H1 (cell line): ENCODE results near the gene SAMD15. TPM values are rescaled to one million over a fixed set of nuclear protein-coding genes. Genes with fewer than 3 reads are reported as not detected.

Source experiments
- CTCF ChIA-PET: fragments of 300-600 bp; sonication (Branson Sonifier 250); formaldehyde crosslinking; loops from one replicate; lab custom pipeline; 2021; ENCODE audit not compliant: partially characterized antibody; lab: Charles Lee
- POLR2A ChIA-PET: fragments of 300-600 bp; sonication (Branson Sonifier 250); formaldehyde crosslinking; loops from one replicate; lab custom pipeline; 2021; ENCODE audit warnings: inconsistent platforms; ENCODE audit not compliant: partially characterized antibody; lab: Charles Lee
- DNase-seq, 2 experiments: peaks; one replicate each; pipeline versions ENCODE4 v3.0.0 to v3.0.0-alpha.2; 2010 to 2022; ENCODE audit warnings: low spot score in 2 of 2, low read depth in 1 of 2, mixed read lengths in 1 of 2
- FAIRE-seq: peaks from 2 replicates; lab custom pipeline; 2011; peaks lifted over from hg19 to GRCh38; lab: Jason Lieb, UNC
- H2AFZ ChIP-seq: 2 replicates; pipeline ENCODE4 v1.8.1; 2012; ENCODE audit warnings: low read length, inconsistent platforms
- H2AK5ac ChIP-seq: 2 replicates; pipeline ENCODE4 v1.6.1; 2013; ENCODE audit warnings: low read depth, low read length
- H2BK120ac ChIP-seq: replicated peaks from 2 replicates; pipeline ENCODE3; 2013; ENCODE audit warnings: low read depth, low read length, inconsistent platforms
- H2BK12ac ChIP-seq: 2 replicates; pipeline ENCODE4 v1.6.1; 2013; ENCODE audit warnings: low read depth, low read length
- H2BK15ac ChIP-seq: 2 replicates; pipeline ENCODE4 v1.6.1; 2013; ENCODE audit warnings: low read length
- H2BK20ac ChIP-seq: 2 replicates; pipeline ENCODE4 v1.6.1; 2013; ENCODE audit warnings: low read length
- H2BK5ac ChIP-seq: 2 replicates; pipeline ENCODE4 v1.6.1; 2013; ENCODE audit warnings: low read depth, low read length
- H3K14ac ChIP-seq: 2 replicates; pipeline ENCODE4 v1.6.1; 2013; ENCODE audit warnings: inconsistent platforms; ENCODE audit not compliant: insufficient read length
- H3K18ac ChIP-seq: 2 replicates; pipeline ENCODE4 v1.6.1; 2013; ENCODE audit warnings: low read length; ENCODE audit errors: extremely low read depth
- H3K23ac ChIP-seq: 2 replicates; pipeline ENCODE4 v1.6.1; 2013; ENCODE audit warnings: inconsistent platforms; ENCODE audit not compliant: insufficient read length
- H3K23me2 ChIP-seq: 2 replicates; pipeline ENCODE4 v1.6.1; 2013; ENCODE audit warnings: low read depth, low read length
- H3K27ac ChIP-seq: 2 replicates; pipeline ENCODE4 v1.6.1; 2011; ENCODE audit warnings: low read depth, low read length, inconsistent platforms
- H3K27me3 ChIP-seq, 4 experiments: replicated peaks in 1 of 4; 1 replicate in 1 of 4; 2 replicates in 3 of 4; pipeline versions ENCODE4 v1.6.1 to v1.8.1; 2011 to 2013; ENCODE audit warnings: low read length in 3 of 4, mild to moderate bottlenecking in 3 of 4, inconsistent platforms in 2 of 4, mixed read lengths in 2 of 4, moderate library complexity in 1 of 4; ENCODE audit not compliant: control insufficient read depth in 3 of 4, insufficient read depth in 3 of 4; ENCODE audit errors: extremely low read depth in 1 of 4
- H3K36me3 ChIP-seq, 4 experiments: 2 replicates each; pipeline versions ENCODE4 v1.6.1 to v1.8.1; 2011 to 2013; ENCODE audit warnings: mild to moderate bottlenecking in 4 of 4, low read length in 3 of 4, moderate library complexity in 2 of 4, control low read depth in 1 of 4, inconsistent platforms in 1 of 4; ENCODE audit not compliant: insufficient read depth in 4 of 4, control insufficient read depth in 2 of 4
- H3K4ac ChIP-seq: replicated peaks from 2 replicates; pipeline ENCODE3; 2013; ENCODE audit warnings: low read length, low read depth, mixed read lengths, inconsistent platforms; ENCODE audit not compliant: insufficient read length
- H3K4me1 ChIP-seq, 4 experiments: replicated peaks in 1 of 4; 1 replicate in 1 of 4; 2 replicates in 3 of 4; pipeline versions ENCODE4 v1.6.1 to v1.8.1; 2011 to 2013; ENCODE audit warnings: low read length in 3 of 4, inconsistent platforms in 2 of 4, mixed read lengths in 1 of 4; ENCODE audit not compliant: insufficient read depth in 4 of 4, control insufficient read depth in 3 of 4
- H3K4me2 ChIP-seq, 2 experiments: 2 replicates each; pipeline versions ENCODE4 v1.6.1 to v1.8.1; 2011 to 2013; ENCODE audit warnings: low read depth in 2 of 2, low read length in 2 of 2, control low read depth in 1 of 2, inconsistent platforms in 1 of 2, mild to moderate bottlenecking in 1 of 2; ENCODE audit not compliant: insufficient read depth in 1 of 2
- H3K4me3 ChIP-seq, 4 experiments: fragments of 200-600, 300-600 bp in 1 of 4; sonication (generic), shearing (Covaris generic), sonication (Bioruptor Twin) in 1 of 4; 2 replicates each; pipeline versions ENCODE4 v1.5.1 to v1.8.1; 2011 to 2016; ENCODE audit warnings: low read length in 4 of 4, low read depth in 3 of 4, control low read depth in 2 of 4, inconsistent platforms in 2 of 4, mild to moderate bottlenecking in 2 of 4, mixed read lengths in 1 of 4, moderate library complexity in 1 of 4; ENCODE audit not compliant: insufficient read depth in 2 of 4; ENCODE audit errors: extremely low read depth in 1 of 4
- H3K56ac ChIP-seq: replicated peaks from 2 replicates; pipeline ENCODE3; 2013; ENCODE audit warnings: low read depth, mild to moderate bottlenecking, mixed read lengths, low read length, inconsistent platforms; ENCODE audit not compliant: insufficient read length
- H3K79me1 ChIP-seq: 2 replicates; pipeline ENCODE4 v1.6.1; 2013; ENCODE audit warnings: low read depth, low read length, control low read depth
- H3K79me2 ChIP-seq, 2 experiments: 2 replicates each; pipeline versions ENCODE4 v1.6.1 to v1.8.1; 2012 to 2013; ENCODE audit warnings: low read length in 2 of 2, mild to moderate bottlenecking in 2 of 2, inconsistent platforms in 1 of 2; ENCODE audit not compliant: insufficient read depth in 2 of 2, control insufficient read depth in 1 of 2
- H3K9ac ChIP-seq, 4 experiments: replicated peaks in 1 of 4; 1 replicate in 1 of 4; 2 replicates in 3 of 4; pipeline versions ENCODE4 v1.6.1 to v1.8.1; 2011 to 2013; ENCODE audit warnings: low read depth in 3 of 4, low read length in 3 of 4, control low read depth in 2 of 4, mild to moderate bottlenecking in 2 of 4, moderate library complexity in 2 of 4, inconsistent platforms in 1 of 4; ENCODE audit errors: extremely low read depth in 1 of 4
- H3K9me3 ChIP-seq, 2 experiments: 2 replicates each; pipeline versions ENCODE4 v1.6.1 to v1.8.1; 2012 to 2013; ENCODE audit warnings: mild to moderate bottlenecking in 2 of 2, moderate library complexity in 2 of 2, control low read depth in 1 of 2, inconsistent platforms in 1 of 2, low read depth in 1 of 2, low read length in 1 of 2, mixed read lengths in 1 of 2; ENCODE audit not compliant: insufficient read depth in 2 of 2
- H4K20me1 ChIP-seq, 2 experiments: replicated peaks in 1 of 2; 2 replicates each; pipeline versions ENCODE3 to v1.8.1; 2011 to 2013; ENCODE audit warnings: inconsistent platforms in 2 of 2, low read length in 2 of 2, mild to moderate bottlenecking in 1 of 2; ENCODE audit not compliant: insufficient read depth in 2 of 2, control insufficient read depth in 1 of 2
- H4K5ac ChIP-seq: 2 replicates; pipeline ENCODE4 v1.6.1; 2013; ENCODE audit warnings: low read length, low read depth, mixed read lengths, inconsistent platforms; ENCODE audit not compliant: insufficient read length
- H4K8ac ChIP-seq: 2 replicates; pipeline ENCODE4 v1.8.0; 2013; ENCODE audit warnings: mild to moderate bottlenecking, moderate library complexity, low read length, inconsistent platforms; ENCODE audit not compliant: insufficient read depth; ENCODE audit errors: extremely low read depth
- H4K91ac ChIP-seq: replicated peaks from 2 replicates; pipeline ENCODE3; 2013; ENCODE audit warnings: low read length, mixed read lengths, inconsistent platforms; ENCODE audit not compliant: insufficient read length
- BACH1 ChIP-seq: IDR thresholded peaks from 2 replicates; pipeline ENCODE4 v1.6.1; 2012; ENCODE audit warnings: low read length, improper control_type of control experiment
- BCL11A ChIP-seq, 2 experiments: IDR thresholded peaks; one replicate each; pipeline ENCODE4 v1.6.1; 2011; ENCODE audit warnings: low read depth in 2 of 2, low read length in 2 of 2, mild to moderate bottlenecking in 2 of 2
- CTCF ChIP-seq, 3 experiments: IDR thresholded peaks; 1 replicate in 2 of 3; 2 replicates in 1 of 3; pipeline versions ENCODE4 v1.5.1 to v1.6.1; 2011; ENCODE audit warnings: low read length in 3 of 3, mild to moderate bottlenecking in 3 of 3, inconsistent platforms in 2 of 3, low read depth in 1 of 3, moderate library complexity in 1 of 3; ENCODE audit not compliant: insufficient read depth in 1 of 3; ENCODE audit errors: control extremely low read depth in 1 of 3
- GABPA ChIP-seq: IDR thresholded peaks from 2 replicates; pipeline ENCODE4 v1.6.1; 2011; ENCODE audit warnings: mild to moderate bottlenecking, low read length, moderate library complexity, borderline replicate concordance; ENCODE audit not compliant: insufficient read depth
- GTF2F1 ChIP-seq: IDR thresholded peaks from 2 replicates; pipeline ENCODE4 v1.6.1; 2012; ENCODE audit warnings: low read depth, low read length, improper control_type of control experiment, borderline replicate concordance
- HDAC2 ChIP-seq, 2 experiments: fragments of 300-600 bp in 1 of 2; sonication (generic) in 1 of 2; IDR thresholded peaks; 2 replicates each; pipeline ENCODE4 v1.6.1; 2011 to 2012; ENCODE audit warnings: low read depth in 2 of 2, low read length in 2 of 2, mild to moderate bottlenecking in 2 of 2, moderate library complexity in 2 of 2, borderline replicate concordance in 1 of 2, inconsistent platforms in 1 of 2
- PHF8 ChIP-seq: fragments of 200-600 bp; sonication (generic); conservative IDR thresholded peaks from 2 replicates; pipeline ENCODE4 v1.7.1; 2012; ENCODE audit warnings: low read depth, mild to moderate bottlenecking, inconsistent platforms, low read length, moderate library complexity
- RXRA ChIP-seq: IDR thresholded peaks from 2 replicates; pipeline ENCODE4 v1.6.1; 2011; ENCODE audit warnings: low read depth, mild to moderate bottlenecking, low read length, moderate library complexity; ENCODE audit not compliant: insufficient read depth
- SIN3A ChIP-seq, 2 experiments: IDR thresholded peaks in 1 of 2; conservative IDR thresholded peaks in 1 of 2; 2 replicates each; pipeline ENCODE4 v1.6.1; 2011 to 2012; ENCODE audit warnings: low read length in 2 of 2, improper control_type of control experiment in 1 of 2, low read depth in 1 of 2, mild to moderate bottlenecking in 1 of 2
- TAF7 ChIP-seq: optimal IDR thresholded peaks from 2 replicates; pipeline ENCODE3; 2011; ENCODE audit warnings: low read depth, mild to moderate bottlenecking, inconsistent platforms, low read length, moderate library complexity, borderline replicate concordance
- TBP ChIP-seq: IDR thresholded peaks from 2 replicates; pipeline ENCODE4 v1.6.1; 2011; ENCODE audit warnings: low read depth, low read length, improper control_type of control experiment
- WGBS, 2 experiments: shearing (Covaris generic) in 1 of 2; methylation state at CpG; one replicate each; pipeline versions ENCODE4 v1.1.6 to v1.1.7; 2013 to 2015; ENCODE audit warnings: low lambda C conversion rate in 2 of 2, mixed read lengths in 2 of 2, inconsistent platforms in 1 of 2, low coverage in 1 of 2, missing lambda C conversion rate in 1 of 2; ENCODE audit not compliant: insufficient replicate concordance in 2 of 2, insufficient coverage in 1 of 2, insufficient read length in 1 of 2; ENCODE audit errors: extremely low coverage in 1 of 2, missing lambda C conversion rate in 1 of 2; 5-methylcytosine and 5-hydroxymethylcytosine counted together
- polyA plus RNA-seq, 7 experiments: library from polyadenylated mRNA; depleted of rRNA in 3 of 7; stranded (reverse) in 5 of 7; unstranded in 2 of 7; fragments of >200 nt in 5 of 7; fragments of 200-250 nt in 2 of 7; gene quantifications; 1 replicate in 5 of 7; 2 replicates in 1 of 7; 4 replicates in 1 of 7; pipeline versions ENCODE4 v1.2.1 to v1.2.3, GENCODE V29; 2011 to 2013; ENCODE audit warnings: missing spikeins in 2 of 7, mixed read lengths in 2 of 7
- total RNA-seq: library from RNA; stranded (reverse); fragmentation: NEBNext Ultra II Directional; extraction: Animal tissue kit (Norgen Biotek cat#: 25700); gene quantifications from 2 replicates; pipeline ENCODE4 v1.2.1, GENCODE V29; 2021

SAMD15 gene
- total and polyA plus RNA-seq, 2 of the 8 experiments (the other 6 are each of a cell fraction or from before 2014, with no cell fraction given): 0.17 to 1.0 TPM

GRCh38 chr14:77406086-77406485 is 28.9 kb downstream of the SAMD15 start:
- Histone ChIP-seq H4K20me1 (no peaks in the 10 kb centered on the region), H2BK12ac (no peak overlapping the region), H3K27ac (no peak overlapping the region), H3K4me3 (no peak overlapping the region), H4K8ac (no peak overlapping the region), H3K14ac (no peak overlapping the region), H3K4me2 (no peak overlapping the region), H2BK120ac (no peak overlapping the region), H3K4ac (no peak overlapping the region), H3K9ac (no peak overlapping the region), H2BK5ac (no peak overlapping the region), H3K56ac (no peak overlapping the region), H3K18ac (no peak overlapping the region), H2BK15ac (no peak overlapping the region), H3K79me1 (no peaks in the 10 kb centered on the region), H2AFZ (no peak overlapping the region), H3K36me3 (no peaks in the 10 kb centered on the region), H2BK20ac (no peak overlapping the region), H4K5ac (no peak overlapping the region), H3K4me1 (no peaks in the 10 kb centered on the region), H3K9me3 (no peaks in the 10 kb centered on the region), H3K27me3 (no peaks in the 10 kb centered on the region), H2AK5ac (no peak overlapping the region), H3K79me2 (no peaks in the 10 kb centered on the region), H4K91ac (no peak overlapping the region), H3K23ac (no peak overlapping the region), H3K23me2 (no peaks in the 10 kb centered on the region)
- ChIA-PET CTCF (interaction anchor here (0.7 to 2.4 kb wide), 4 partner anchors 20 to 160 kb away, joined by 3 to 9 read pairs (median 4); no protein-coding TSS in a partner anchor), POLR2A (no interaction called here)
- 81% methylated on average over 3 of the region's 3 CpGs; no CpG with 5 or more reads in 1 of the 2 experiments for WGBS, 2 experiments
- FAIRE-seq (no peak), DNase-seq (no peak)
- no peak for TF ChIP-seq BCL11A (IDR thresholded peaks at IDR 0.05; ENCODE audit: low read depth in 2 of 2, low read length in 2 of 2)
- TF ChIP-seq SIN3A (conservative IDR thresholded peaks at IDR 0.05 in 1 of 2, IDR thresholded peaks at IDR 0.05 in 1 of 2; ENCODE audit: low read depth in 1 of 2, low read length in 2 of 2): no peak
- no peak for TF ChIP-seq CTCF (IDR thresholded peaks at IDR 0.05; ENCODE audit: control extremely low read depth in 1 of 3, insufficient read depth in 1 of 3, low read depth in 1 of 3, low read length in 3 of 3)
- TF ChIP-seq RXRA: no peak
- TF ChIP-seq HDAC2 (IDR thresholded peaks at IDR 0.05; ENCODE audit: borderline replicate concordance in 1 of 2, low read depth in 2 of 2, low read length in 2 of 2): no peak
- no peak for TF ChIP-seq GABPA
- TF ChIP-seq TBP: no peak
- no peak for TF ChIP-seq GTF2F1
- TF ChIP-seq BACH1: no peak
- TF ChIP-seq TAF7: no peak
- no peak for TF ChIP-seq PHF8
